ENCODE measurements around the gene CXCR3.
A peak's percentile ranks its signal among the peaks of the same experiment; 100 is the strongest.
"Not testable (repeated sequence)": the region's sequence is repeated elsewhere in the genome, so short reads cannot be mapped to it uniquely, and the experiment has no call there.

DNA sequence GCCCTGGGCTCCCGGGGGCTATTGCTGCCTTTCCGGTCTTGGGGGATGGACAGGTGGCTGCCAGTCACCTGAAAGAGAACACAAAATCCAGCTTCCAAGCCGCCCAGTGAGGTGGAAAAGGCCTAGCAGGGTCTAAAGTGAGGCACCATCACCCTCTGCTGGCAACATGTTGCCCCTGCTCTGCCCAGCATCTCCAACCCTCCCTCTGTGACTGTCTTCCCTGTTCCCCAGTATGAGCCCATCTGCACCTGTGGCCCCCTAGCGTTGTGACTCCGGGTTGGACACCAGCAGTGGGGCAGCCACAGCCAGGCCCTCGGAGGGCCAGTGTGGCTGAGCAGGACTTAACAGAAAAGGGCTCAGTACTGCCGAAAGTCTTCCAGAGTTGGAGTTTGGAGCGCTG is 45.9 kb upstream of the CXCR3 start:
- TF ChIP-seq, protein P1, sequence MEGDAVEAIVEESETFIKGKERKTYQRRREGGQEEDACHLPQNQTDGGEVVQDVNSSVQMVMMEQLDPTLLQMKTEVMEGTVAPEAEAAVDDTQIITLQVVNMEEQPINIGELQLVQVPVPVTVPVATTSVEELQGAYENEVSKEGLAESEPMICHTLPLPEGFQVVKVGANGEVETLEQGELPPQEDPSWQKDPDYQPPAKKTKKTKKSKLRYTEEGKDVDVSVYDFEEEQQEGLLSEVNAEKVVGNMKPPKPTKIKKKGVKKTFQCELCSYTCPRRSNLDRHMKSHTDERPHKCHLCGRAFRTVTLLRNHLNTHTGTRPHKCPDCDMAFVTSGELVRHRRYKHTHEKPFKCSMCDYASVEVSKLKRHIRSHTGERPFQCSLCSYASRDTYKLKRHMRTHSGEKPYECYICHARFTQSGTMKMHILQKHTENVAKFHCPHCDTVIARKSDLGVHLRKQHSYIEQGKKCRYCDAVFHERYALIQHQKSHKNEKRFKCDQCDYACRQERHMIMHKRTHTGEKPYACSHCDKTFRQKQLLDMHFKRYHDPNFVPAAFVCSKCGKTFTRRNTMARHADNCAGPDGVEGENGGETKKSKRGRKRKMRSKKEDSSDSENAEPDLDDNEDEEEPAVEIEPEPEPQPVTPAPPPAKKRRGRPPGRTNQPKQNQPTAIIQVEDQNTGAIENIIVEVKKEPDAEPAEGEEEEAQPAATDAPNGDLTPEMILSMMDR (IDR thresholded peaks at IDR 0.05 in 2 of 3, conservative IDR thresholded peaks at IDR 0.05 in 1 of 3; ENCODE audit: borderline replicate concordance in 1 of 3, insufficient read depth in 1 of 3, low read depth in 2 of 3, low read length in 2 of 3), result peak; percentile 61 to 70 (median 68); a peak in 5 of 6 replicates
- TF ChIP-seq POLR2A (IDR thresholded peaks at IDR 0.05; ENCODE audit: borderline replicate concordance, extremely low read depth, insufficient read depth, insufficient read length); JUND (IDR thresholded peaks at IDR 0.05); SRF (IDR thresholded peaks at IDR 0.05; ENCODE audit: low read depth); CBX3 (IDR thresholded peaks at IDR 0.05; ENCODE audit: low read depth); EGR1 (IDR thresholded peaks at IDR 0.05; ENCODE audit: low read depth); EZH2 (IDR thresholded peaks at IDR 0.05); SIN3A (IDR thresholded peaks at IDR 0.05; ENCODE audit: low read depth); ELF1 (IDR thresholded peaks at IDR 0.05; ENCODE audit: borderline replicate concordance, low read depth); CEBPB (IDR thresholded peaks at IDR 0.05; ENCODE audit: low read depth); POLR2AphosphoS5 (IDR thresholded peaks at IDR 0.05; ENCODE audit: low read depth, low read length); EZH2phosphoT487 (IDR thresholded peaks at IDR 0.05; ENCODE audit: borderline replicate concordance): not testable (repeated sequence)
- TF ChIP-seq, protein P2, sequence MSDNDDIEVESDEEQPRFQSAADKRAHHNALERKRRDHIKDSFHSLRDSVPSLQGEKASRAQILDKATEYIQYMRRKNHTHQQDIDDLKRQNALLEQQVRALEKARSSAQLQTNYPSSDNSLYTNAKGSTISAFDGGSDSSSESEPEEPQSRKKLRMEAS (IDR thresholded peaks at IDR 0.05), result not testable (repeated sequence)
- TF ChIP-seq, protein P3, sequence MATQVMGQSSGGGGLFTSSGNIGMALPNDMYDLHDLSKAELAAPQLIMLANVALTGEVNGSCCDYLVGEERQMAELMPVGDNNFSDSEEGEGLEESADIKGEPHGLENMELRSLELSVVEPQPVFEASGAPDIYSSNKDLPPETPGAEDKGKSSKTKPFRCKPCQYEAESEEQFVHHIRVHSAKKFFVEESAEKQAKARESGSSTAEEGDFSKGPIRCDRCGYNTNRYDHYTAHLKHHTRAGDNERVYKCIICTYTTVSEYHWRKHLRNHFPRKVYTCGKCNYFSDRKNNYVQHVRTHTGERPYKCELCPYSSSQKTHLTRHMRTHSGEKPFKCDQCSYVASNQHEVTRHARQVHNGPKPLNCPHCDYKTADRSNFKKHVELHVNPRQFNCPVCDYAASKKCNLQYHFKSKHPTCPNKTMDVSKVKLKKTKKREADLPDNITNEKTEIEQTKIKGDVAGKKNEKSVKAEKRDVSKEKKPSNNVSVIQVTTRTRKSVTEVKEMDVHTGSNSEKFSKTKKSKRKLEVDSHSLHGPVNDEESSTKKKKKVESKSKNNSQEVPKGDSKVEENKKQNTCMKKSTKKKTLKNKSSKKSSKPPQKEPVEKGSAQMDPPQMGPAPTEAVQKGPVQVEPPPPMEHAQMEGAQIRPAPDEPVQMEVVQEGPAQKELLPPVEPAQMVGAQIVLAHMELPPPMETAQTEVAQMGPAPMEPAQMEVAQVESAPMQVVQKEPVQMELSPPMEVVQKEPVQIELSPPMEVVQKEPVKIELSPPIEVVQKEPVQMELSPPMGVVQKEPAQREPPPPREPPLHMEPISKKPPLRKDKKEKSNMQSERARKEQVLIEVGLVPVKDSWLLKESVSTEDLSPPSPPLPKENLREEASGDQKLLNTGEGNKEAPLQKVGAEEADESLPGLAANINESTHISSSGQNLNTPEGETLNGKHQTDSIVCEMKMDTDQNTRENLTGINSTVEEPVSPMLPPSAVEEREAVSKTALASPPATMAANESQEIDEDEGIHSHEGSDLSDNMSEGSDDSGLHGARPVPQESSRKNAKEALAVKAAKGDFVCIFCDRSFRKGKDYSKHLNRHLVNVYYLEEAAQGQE (IDR thresholded peaks at IDR 0.05; ENCODE audit: low read depth), result not testable (repeated sequence)

All from HCT116 (cell line).